WI38 (cell line): Measurements from ENCODE around the gene FKRP.

Experiments
- H3K4me3 ChIP-seq: 2 replicates; pipeline ENCODE4 v1.5.1; 2011; ENCODE audit warnings: low read depth, mild to moderate bottlenecking, control low read depth, low read length
- TF ChIP-seq, protein P1 (sequence below): IDR thresholded peaks from 2 replicates; pipeline ENCODE4 v1.5.1; 2012; ENCODE audit warnings: low read depth, mild to moderate bottlenecking, control low read depth, low read length

FKRP gene

DNA sequence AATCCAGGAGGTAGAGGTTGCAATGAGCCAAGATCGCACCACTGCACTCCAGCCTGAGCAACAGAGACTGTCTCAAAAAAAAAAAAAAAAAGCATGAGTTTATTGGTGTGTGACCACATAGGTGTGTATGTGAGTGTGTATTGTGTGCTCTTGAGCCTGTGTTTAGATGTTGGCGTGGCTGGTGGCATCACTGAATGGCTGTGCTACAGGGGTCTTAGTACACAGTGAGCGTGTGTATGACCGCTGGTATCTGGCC, 40.1 kb downstream of the FKRP start:
- TF ChIP-seq, protein P1, sequence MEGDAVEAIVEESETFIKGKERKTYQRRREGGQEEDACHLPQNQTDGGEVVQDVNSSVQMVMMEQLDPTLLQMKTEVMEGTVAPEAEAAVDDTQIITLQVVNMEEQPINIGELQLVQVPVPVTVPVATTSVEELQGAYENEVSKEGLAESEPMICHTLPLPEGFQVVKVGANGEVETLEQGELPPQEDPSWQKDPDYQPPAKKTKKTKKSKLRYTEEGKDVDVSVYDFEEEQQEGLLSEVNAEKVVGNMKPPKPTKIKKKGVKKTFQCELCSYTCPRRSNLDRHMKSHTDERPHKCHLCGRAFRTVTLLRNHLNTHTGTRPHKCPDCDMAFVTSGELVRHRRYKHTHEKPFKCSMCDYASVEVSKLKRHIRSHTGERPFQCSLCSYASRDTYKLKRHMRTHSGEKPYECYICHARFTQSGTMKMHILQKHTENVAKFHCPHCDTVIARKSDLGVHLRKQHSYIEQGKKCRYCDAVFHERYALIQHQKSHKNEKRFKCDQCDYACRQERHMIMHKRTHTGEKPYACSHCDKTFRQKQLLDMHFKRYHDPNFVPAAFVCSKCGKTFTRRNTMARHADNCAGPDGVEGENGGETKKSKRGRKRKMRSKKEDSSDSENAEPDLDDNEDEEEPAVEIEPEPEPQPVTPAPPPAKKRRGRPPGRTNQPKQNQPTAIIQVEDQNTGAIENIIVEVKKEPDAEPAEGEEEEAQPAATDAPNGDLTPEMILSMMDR = no peak
- peak overlapping the region; percentile 83 for H3K4me3 ChIP-seq

GRCh38 chr19:46786236-46787039, 40.6 kb downstream of the FKRP start:
- H3K4me3 ChIP-seq = peak overlapping the region; percentile 83
- TF ChIP-seq, protein P1 = no peak

GRCh38 chr19:46787040-46787330, 41.1 kb downstream of the FKRP start:
- H3K4me3 ChIP-seq = peak overlapping the region; percentile 83
- TF ChIP-seq, protein P1 = no peak

DNA sequence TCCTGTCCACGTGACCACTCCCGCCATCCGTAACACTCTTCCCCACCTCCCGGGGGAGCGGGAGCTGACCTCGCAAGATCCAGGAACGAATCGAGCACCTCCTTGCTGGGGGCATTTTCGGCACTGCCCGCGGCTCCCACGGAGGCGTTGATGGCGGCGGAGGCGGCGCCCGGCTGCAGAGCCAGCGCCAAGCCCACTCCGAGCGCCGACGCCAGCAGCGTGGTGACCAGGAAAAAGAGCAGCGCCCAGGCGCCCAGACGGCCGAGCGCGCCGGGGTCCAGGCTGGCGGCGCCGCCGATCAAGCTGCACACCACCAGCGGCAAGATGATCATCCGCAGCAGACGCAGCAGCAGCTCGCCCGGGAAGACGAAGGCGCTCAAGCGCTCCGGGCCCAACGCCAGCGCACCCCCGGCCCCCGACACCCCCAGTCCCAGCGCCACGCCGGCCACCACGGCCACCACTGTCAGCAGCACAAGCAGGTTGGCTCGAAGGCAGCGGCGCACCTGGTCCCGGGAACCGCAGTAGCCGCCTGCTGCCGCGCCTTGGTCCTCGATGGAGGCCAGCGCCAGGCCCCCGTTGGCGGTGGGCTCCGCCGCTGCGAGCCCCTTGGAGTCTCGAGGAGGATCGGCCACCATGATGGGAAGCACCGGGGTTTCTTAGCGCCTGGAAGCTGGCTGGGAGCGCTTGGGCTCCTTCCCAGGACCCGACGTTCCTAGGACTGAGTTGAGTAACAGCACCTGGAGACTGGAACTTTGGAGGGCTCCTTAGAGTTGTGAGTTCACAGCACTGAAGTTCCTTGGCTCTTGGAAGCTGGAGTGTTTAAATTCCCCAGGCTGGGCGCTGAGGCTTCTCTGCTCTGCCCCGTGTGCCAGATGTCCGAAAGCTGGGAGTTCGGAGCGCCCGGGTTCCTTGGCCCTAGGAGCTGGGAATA, 41.7 kb downstream of the FKRP start:
- peak overlapping the region; percentile 83 for H3K4me3 ChIP-seq
- TF ChIP-seq, protein P1 = no peak

DNA sequence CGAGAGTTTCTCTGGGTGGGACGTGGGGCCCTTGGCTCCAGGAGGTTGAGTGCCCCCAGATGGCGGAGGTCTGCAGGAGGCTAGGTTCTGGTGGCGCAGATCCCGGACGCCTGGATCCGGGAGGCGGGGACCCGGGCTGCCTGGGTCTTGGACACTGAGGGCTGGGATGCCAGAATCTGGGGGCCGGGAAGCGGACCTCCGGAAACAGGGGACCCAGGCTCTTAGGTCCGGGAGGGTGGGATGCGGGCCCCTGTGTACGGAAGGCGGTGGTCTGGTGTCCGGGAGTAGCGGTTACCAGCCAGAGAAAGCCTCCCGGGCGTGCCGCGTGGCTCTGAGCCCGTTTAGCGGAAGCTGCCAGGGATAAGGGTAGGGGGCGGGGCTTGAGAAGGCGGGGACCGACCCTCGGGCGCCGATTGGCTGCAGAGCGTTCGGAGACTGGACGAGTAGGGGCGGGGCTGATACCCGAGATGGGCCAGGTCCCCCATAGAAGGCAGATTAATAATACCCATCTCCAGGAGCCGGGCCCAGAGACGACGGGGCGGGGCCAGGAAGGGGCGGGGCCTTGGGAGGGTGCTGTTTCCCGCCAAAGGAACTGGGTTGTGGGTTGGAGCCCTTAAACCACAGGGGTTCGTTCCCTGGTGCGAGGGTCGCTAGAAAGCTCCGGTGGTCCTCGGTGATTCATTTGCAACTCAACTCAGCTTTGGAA, 42.6 kb downstream of the FKRP start, which contains the start of gene SLC1A5:
Gene SLC1A5 (minus strand): TSS at position 333 of the 706 bp plus-strand sequence. CDS start 629 bp downstream, outside the sequence.
- peak within 1 kb of the TSS; percentile 83 for H3K4me3 ChIP-seq
- TF ChIP-seq, protein P1 = no peak

GRCh38 chr19:46788968-46789338, 43.1 kb downstream of the FKRP start:
- no peak overlapping the region for H3K4me3 ChIP-seq
- TF ChIP-seq, protein P1 = no peak

GRCh38 chr19:46789371-46789770, 43.5 kb downstream of the FKRP start:
- TF ChIP-seq, protein P1 = no peak

More at GRCh38 chr19:46789371-46789770, 43.5 kb downstream of the FKRP start:
- no peak overlapping the region for H3K4me3 ChIP-seq
